ENCODE data around the gene NUP62. TPM values are rescaled to one million over a fixed set of nuclear protein-coding genes. Genes with fewer than 3 reads are reported as not detected.
"Not testable (repeated sequence)": the region's sequence is repeated elsewhere in the genome, so short reads cannot be mapped to it uniquely, and the experiment has no call there.

The NUP62 gene
- total RNA-seq, 1 donor from 2014 or later, result 57.7 TPM

- peaks cover 18% of the 10 kb centered on the region for H3K27me3 Mint-ChIP-seq (ENCODE audit: unreplicated experiment)
Observed at GRCh38 chr19:49951806-49952478, 22.6 kb upstream of the NUP62 start.

GRCh38 chr19:49950956-49951526 is 21.7 kb upstream of the NUP62 start:
- H3K36me3 Mint-ChIP-seq (ENCODE audit: unreplicated experiment), result no peaks in the 10 kb centered on the region
- no peaks in the 10 kb centered on the region for H3K9me3 Mint-ChIP-seq (ENCODE audit: unreplicated experiment)
- H3K27ac Mint-ChIP-seq (ENCODE audit: unreplicated experiment), result no peak overlapping the region
- TF ChIP-seq CTCF (IDR thresholded peaks at IDR 0.05), result no peak
- DNase-seq (ENCODE audit: extremely low spot score, unreplicated experiment), result no peak
- no peak overlapping the region for H3K4me3 Mint-ChIP-seq (ENCODE audit: unreplicated experiment)
- H3K27me3 Mint-ChIP-seq (ENCODE audit: unreplicated experiment), result peaks cover 15% of the 10 kb centered on the region
- H3K4me1 Mint-ChIP-seq (ENCODE audit: unreplicated experiment), result no peaks in the 10 kb centered on the region

More at GRCh38 chr19:49951806-49952478, 22.6 kb upstream of the NUP62 start:
- Mint-ChIP-seq H3K4me3 (ENCODE audit: unreplicated experiment) (no peak overlapping the region), H3K36me3 (ENCODE audit: unreplicated experiment) (no peaks in the 10 kb centered on the region), H3K27ac (ENCODE audit: unreplicated experiment) (no peak overlapping the region), H3K9me3 (ENCODE audit: unreplicated experiment) (no peaks in the 10 kb centered on the region), H3K4me1 (ENCODE audit: unreplicated experiment) (no peaks in the 10 kb centered on the region)
- DNase-seq (ENCODE audit: extremely low spot score, unreplicated experiment), result no peak
- no peak for TF ChIP-seq CTCF (IDR thresholded peaks at IDR 0.05)

GRCh38 chr19:49950590-49950948 is 21.3 kb upstream of the NUP62 start:
- no peaks in the 10 kb centered on the region for H3K4me1 Mint-ChIP-seq (ENCODE audit: unreplicated experiment)
- no peak overlapping the region for H3K27ac Mint-ChIP-seq (ENCODE audit: unreplicated experiment)
- H3K4me3 Mint-ChIP-seq (ENCODE audit: unreplicated experiment), result no peak overlapping the region
- no peak for DNase-seq (ENCODE audit: extremely low spot score, unreplicated experiment)
- TF ChIP-seq CTCF (IDR thresholded peaks at IDR 0.05), result no peak
- no peaks in the 10 kb centered on the region for H3K9me3 Mint-ChIP-seq (ENCODE audit: unreplicated experiment)
- H3K27me3 Mint-ChIP-seq (ENCODE audit: unreplicated experiment), result peaks cover 14% of the 10 kb centered on the region
- no peaks in the 10 kb centered on the region for H3K36me3 Mint-ChIP-seq (ENCODE audit: unreplicated experiment)

- H3K4me1 Mint-ChIP-seq (ENCODE audit: unreplicated experiment), result no peaks in the 10 kb centered on the region
- no peak for DNase-seq (ENCODE audit: extremely low spot score, unreplicated experiment)
- no peak overlapping the region for H3K4me3 Mint-ChIP-seq (ENCODE audit: unreplicated experiment)
- H3K9me3 Mint-ChIP-seq (ENCODE audit: unreplicated experiment), result no peaks in the 10 kb centered on the region
- H3K36me3 Mint-ChIP-seq (ENCODE audit: unreplicated experiment), result no peaks in the 10 kb centered on the region
- TF ChIP-seq CTCF (IDR thresholded peaks at IDR 0.05), result no peak
- no peak overlapping the region for H3K27ac Mint-ChIP-seq (ENCODE audit: unreplicated experiment)
- peaks cover 14% of the 10 kb centered on the region for H3K27me3 Mint-ChIP-seq (ENCODE audit: unreplicated experiment)
Observed at GRCh38 chr19:49949742-49950589, 20.7 kb upstream of the NUP62 start.

GRCh38 chr19:49946415-49946814 is 17.1 kb upstream of the NUP62 start:
- peaks cover 13% of the 10 kb centered on the region for H3K27me3 Mint-ChIP-seq (ENCODE audit: unreplicated experiment)
- no peaks in the 10 kb centered on the region for H3K4me1 Mint-ChIP-seq (ENCODE audit: unreplicated experiment)
- H3K9me3 Mint-ChIP-seq (ENCODE audit: unreplicated experiment), result no peaks in the 10 kb centered on the region
- no peak overlapping the region for H3K27ac Mint-ChIP-seq (ENCODE audit: unreplicated experiment)
- H3K36me3 Mint-ChIP-seq (ENCODE audit: unreplicated experiment), result no peaks in the 10 kb centered on the region
- no peak for TF ChIP-seq CTCF (IDR thresholded peaks at IDR 0.05)
- no peak overlapping the region for H3K4me3 Mint-ChIP-seq (ENCODE audit: unreplicated experiment)
- DNase-seq (ENCODE audit: extremely low spot score, unreplicated experiment), result no peak

- H3K4me3 Mint-ChIP-seq (ENCODE audit: unreplicated experiment); H3K27ac Mint-ChIP-seq (ENCODE audit: unreplicated experiment): not testable (repeated sequence)
Observed at GRCh38 chr19:49944567-49944966, 15.3 kb upstream of the NUP62 start.

More at GRCh38 chr19:49944567-49944966, 15.3 kb upstream of the NUP62 start:
- not testable (repeated sequence) for H3K36me3 Mint-ChIP-seq (ENCODE audit: unreplicated experiment); H3K9me3 Mint-ChIP-seq (ENCODE audit: unreplicated experiment); H3K4me1 Mint-ChIP-seq (ENCODE audit: unreplicated experiment); DNase-seq (ENCODE audit: extremely low spot score, unreplicated experiment)
- peaks cover 13% of the 10 kb centered on the region for H3K27me3 Mint-ChIP-seq (ENCODE audit: unreplicated experiment)

Measured in osteocyte (in vitro differentiated cells).